Colonic mucosa (tissue), 4 donors: Measurements from ENCODE around the gene OVOL3. TPM values are rescaled to one million over a fixed set of nuclear protein-coding genes. Genes with fewer than 3 reads are reported as not detected.

ENCODE experiments used
- DNase-seq: peaks from one replicate; pipeline ENCODE4 v3.0.0-alpha.2; 2020
- H3K27ac ChIP-seq: fragments of 200-600 bp; one replicate; pipeline ENCODE4 v1.8.0; 2021
- H3K27me3 ChIP-seq: fragments of 200-600 bp; one replicate; pipeline ENCODE4 v1.8.0; 2021
- H3K36me3 ChIP-seq: fragments of 200-600 bp; one replicate; pipeline ENCODE4 v1.8.0; 2021
- H3K4me1 ChIP-seq: fragments of 200-600 bp; one replicate; pipeline ENCODE4 v1.8.0; 2021; ENCODE audit warnings: mild to moderate bottlenecking
- H3K4me3 ChIP-seq: fragments of 200-600 bp; one replicate; pipeline ENCODE4 v1.8.0; 2021
- H3K9ac ChIP-seq, 2 donors: one replicate each; pipeline ENCODE4 v1.7.0; 2013; ENCODE audit warnings: control low read depth in 2 of 2, low read depth in 2 of 2, low read length in 2 of 2
- H3K9me3 ChIP-seq: fragments of 200-600 bp; one replicate; pipeline ENCODE4 v1.8.0; 2021
- intact Hi-C: fragments of 100-400 bp; cut with DNase I; formaldehyde crosslinking; loops from one replicate; pipeline ENCODE4 v1.14.1; 2022
- total RNA-seq, 2 donors: library from RNA; stranded (reverse); fragmentation: NEBNext Ultra II Directional in 1 of 2; extraction: Animal tissue kit (Norgen Biotek cat#: 25700) in 1 of 2; gene quantifications; one replicate each; pipeline ENCODE4 v1.2.1, GENCODE V29; 2021
- TF ChIP-seq, protein P1 (sequence below): fragments of 200-600 bp; IDR thresholded peaks from one replicate; pipeline ENCODE4 v1.8.0; 2022; ENCODE audit warnings: antibody characterized with exemption, mild to moderate bottlenecking
- donor health status: healthy.
- donor health status: DM: no; HTN: no; CAD: no.
- donor health status: DM: no; HTN: no; CAD: no.

OVOL3 gene
- total RNA-seq, 2 donors from 2014 or later = not detected

DNA sequence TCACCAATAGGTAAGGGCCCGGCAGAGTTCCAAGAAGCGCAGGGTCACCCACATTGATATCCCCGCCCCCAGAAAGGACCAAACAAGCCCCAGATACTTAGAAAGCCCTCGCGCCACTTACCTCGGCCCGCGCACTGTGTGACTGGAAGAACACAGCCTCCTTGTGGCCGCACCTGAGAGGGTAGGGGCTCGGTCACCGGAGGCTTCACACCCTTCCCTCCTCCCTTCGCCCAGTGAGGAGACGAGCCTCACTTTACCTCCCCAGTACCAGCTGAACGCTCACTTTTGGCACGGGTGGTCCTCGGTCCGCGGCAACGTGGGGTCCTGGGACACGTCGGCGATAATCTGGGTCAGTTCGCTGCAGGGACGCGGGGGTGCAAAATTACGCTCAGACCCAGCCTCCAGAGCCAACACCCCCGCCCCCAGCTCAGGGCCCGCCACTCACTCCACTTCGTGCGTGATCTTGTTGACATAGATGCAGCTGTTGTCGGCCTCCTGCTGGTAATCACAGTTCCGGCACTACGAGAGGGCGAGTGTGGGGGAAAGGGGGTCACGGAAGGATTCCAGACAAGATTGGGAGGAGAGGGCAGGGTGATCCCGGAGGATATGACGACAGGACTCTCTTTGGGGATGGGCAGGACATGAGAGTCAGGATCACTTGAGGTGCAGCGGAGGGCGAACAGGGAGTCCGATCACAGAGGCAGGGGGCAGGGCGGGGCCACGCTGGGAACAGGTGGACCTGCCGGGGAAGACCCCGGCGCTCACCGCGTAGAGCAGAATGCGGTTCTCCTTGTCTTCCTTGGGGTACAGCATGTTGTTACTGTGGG lies 3.2 kb downstream of the OVOL3 start:
- H3K36me3 ChIP-seq = no peaks in the 10 kb centered on the region

DNA sequence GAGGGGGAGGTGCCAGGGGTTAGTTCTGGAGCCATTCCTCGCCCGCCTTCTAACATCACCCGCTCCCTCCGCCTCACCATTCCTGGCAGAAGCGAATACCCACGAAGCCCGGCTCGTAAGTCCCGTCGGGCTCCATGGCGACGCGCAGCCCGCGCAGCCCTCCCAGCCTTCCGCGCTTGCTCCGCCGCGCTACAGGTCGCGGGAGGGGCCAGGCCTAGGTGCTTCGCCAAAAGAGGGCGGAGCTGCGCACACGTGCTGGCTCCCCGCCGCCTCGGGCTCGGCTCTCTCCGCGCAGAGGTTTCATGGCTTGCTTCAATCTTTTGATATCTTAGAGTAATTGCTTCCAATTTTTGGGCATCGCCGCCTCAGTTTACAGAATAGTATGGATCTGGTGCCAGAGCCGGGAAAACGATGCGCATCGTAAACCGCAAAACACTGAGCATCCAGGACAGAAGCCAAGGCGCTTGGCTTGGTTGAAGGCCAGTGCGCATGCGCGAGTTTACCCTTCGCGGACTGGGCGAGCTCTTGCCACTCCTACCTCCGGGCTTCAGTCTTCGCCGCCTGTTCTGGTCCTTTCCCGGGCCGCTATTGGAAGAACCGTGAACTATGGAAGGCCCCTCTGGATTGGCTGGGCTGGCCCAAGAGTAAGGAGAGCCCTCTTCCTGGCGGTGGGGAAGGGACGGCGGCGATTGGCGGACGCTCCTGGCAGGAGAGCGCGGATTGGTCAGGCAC lies 3.9 kb downstream of the OVOL3 start, which contains the start of gene POLR2I:
Gene POLR2I (minus strand): TSS at position 155 of the 732 bp plus-strand sequence. CDS start 19 bp downstream, at position 136.
- Histone ChIP-seq H3K4me1 (peaks cover 13% of the 10 kb centered on the region), H3K36me3 (no peaks in the 10 kb centered on the region), H3K9ac (peak within 1 kb of the TSS; percentile 86 to 98), H3K4me3 (peak within 1 kb of the TSS; percentile 75), H3K27me3 (no peaks in the 10 kb centered on the region), H3K9me3 (no peaks in the 10 kb centered on the region), H3K27ac (peak within 1 kb of the TSS; percentile 68)
- DNase-seq = peak; percentile 99
- TF ChIP-seq, protein P1, sequence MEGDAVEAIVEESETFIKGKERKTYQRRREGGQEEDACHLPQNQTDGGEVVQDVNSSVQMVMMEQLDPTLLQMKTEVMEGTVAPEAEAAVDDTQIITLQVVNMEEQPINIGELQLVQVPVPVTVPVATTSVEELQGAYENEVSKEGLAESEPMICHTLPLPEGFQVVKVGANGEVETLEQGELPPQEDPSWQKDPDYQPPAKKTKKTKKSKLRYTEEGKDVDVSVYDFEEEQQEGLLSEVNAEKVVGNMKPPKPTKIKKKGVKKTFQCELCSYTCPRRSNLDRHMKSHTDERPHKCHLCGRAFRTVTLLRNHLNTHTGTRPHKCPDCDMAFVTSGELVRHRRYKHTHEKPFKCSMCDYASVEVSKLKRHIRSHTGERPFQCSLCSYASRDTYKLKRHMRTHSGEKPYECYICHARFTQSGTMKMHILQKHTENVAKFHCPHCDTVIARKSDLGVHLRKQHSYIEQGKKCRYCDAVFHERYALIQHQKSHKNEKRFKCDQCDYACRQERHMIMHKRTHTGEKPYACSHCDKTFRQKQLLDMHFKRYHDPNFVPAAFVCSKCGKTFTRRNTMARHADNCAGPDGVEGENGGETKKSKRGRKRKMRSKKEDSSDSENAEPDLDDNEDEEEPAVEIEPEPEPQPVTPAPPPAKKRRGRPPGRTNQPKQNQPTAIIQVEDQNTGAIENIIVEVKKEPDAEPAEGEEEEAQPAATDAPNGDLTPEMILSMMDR = no peak
- intact Hi-C loops = loop anchor here (10.0 kb wide), 2 partner anchors 60 to 100 kb away; partner anchors contain the start of genes ALKBH6, THAP8 and WDR62

More for the DNA sequence above, 3.2 kb downstream of the OVOL3 start:
- TF ChIP-seq, protein P1 = no peak
- Histone ChIP-seq H3K27me3 (no peaks in the 10 kb centered on the region), H3K9me3 (no peaks in the 10 kb centered on the region), H3K4me1 (peaks cover 13% of the 10 kb centered on the region), H3K27ac (peak overlapping the region; percentile 68), H3K4me3 (peak overlapping the region; percentile 75), H3K9ac (peak overlapping the region; percentile 86 to 98)
- intact Hi-C loops = loop anchor here (10.0 kb wide), 2 partner anchors 59 to 99 kb away; partner anchors contain the start of genes ALKBH6, THAP8 and WDR62
- no peak for DNase-seq

DNA sequence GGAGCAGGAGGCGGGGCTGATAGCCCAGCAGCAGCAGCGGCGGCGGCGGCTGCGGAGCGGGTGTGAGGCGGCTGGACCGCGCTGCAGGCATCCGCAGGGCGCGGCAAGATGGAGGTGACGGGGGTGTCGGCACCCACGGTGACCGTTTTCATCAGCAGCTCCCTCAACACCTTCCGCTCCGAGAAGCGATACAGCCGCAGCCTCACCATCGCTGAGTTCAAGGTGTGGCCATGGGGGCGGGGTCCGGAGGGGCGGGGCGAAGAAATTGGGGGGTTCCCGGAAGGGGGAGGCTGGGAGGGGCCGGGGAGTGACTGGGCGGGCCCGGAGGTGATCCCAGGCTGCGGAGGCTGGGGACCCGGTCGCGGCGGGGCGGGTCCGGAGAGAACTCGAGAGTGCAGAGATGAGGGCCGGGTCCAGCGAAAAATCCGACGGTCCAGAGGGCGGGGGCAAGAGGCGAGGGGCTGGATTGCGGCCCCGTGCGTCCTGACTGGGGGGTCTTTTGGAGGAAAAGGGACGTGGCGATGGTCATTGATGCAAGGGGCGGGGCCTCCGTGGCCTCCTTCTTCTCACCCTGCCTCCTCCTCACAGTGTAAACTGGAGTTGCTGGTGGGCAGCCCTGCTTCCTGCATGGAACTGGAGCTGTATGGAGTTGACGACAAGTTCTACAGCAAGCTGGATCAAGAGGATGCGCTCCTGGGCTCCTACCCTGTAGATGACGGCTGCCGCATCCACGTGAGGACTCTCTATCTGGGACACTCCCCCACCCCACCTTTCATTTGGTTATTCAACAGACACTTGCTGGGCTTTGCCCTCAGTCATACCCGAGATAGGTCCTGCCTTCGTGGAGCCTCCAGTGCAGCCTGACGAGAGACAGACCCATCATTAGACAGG lies 4.8 kb downstream of the OVOL3 start, which contains the start of gene TBCB:
Gene TBCB (plus strand): TSS at position 16 of the 891 bp plus-strand sequence. CDS start 93 bp downstream, at position 109.
- Histone ChIP-seq H3K27me3 (no peaks in the 10 kb centered on the region), H3K4me1 (peaks cover 13% of the 10 kb centered on the region), H3K4me3 (peak within 1 kb of the TSS; percentile 75), H3K9me3 (no peaks in the 10 kb centered on the region), H3K36me3 (no peaks in the 10 kb centered on the region), H3K9ac (peak within 1 kb of the TSS; percentile 86 to 98), H3K27ac (peak within 1 kb of the TSS; percentile 68)
- TF ChIP-seq, protein P1 = no peak
- intact Hi-C loops = loop anchor here (10.0 kb wide), 2 partner anchors 61 to 101 kb away; partner anchors contain the start of genes ALKBH6, THAP8 and WDR62
- DNase-seq = peak; percentile 93

DNA sequence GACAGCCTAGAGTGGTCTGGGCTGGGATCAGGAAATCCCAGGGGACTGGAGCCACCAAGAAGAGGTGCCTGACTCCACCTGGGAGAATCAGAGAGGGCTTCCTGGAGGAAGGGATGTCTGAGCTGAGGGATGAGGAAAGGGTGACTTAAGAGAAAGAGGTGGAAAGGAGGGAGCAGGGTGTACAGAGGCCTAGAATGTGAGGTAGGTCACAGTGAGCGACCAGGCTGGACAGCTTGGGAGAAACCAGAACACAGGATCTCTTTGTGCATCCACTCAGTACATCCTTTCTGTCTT lies 5.3 kb downstream of the OVOL3 start:
- Histone ChIP-seq H3K36me3 (no peaks in the 10 kb centered on the region), H3K27ac (peak overlapping the region; percentile 68), H3K27me3 (no peaks in the 10 kb centered on the region), H3K4me3 (peak overlapping the region; percentile 75), H3K9me3 (no peaks in the 10 kb centered on the region), H3K9ac (peak overlapping the region in 1 of 2 donors; percentile 98), H3K4me1 (peaks cover 13% of the 10 kb centered on the region)
- TF ChIP-seq, protein P1 = no peak
- DNase-seq = no peak
- intact Hi-C loops = loop anchor here (10.0 kb wide), 2 partner anchors 61 to 101 kb away; partner anchors contain the start of genes ALKBH6, THAP8 and WDR62
